NCI-H146 treated with DMSO at 0.1 percent for 48 hours (cell line): ENCODE data around the gene RPL5.

ENCODE experiments used
- DNase-seq: peaks from one replicate; lab custom pipeline; 2025; ENCODE audit not compliant: unreplicated experiment; lab: John Stamatoyannopoulos, UW

RPL5 gene

DNA sequence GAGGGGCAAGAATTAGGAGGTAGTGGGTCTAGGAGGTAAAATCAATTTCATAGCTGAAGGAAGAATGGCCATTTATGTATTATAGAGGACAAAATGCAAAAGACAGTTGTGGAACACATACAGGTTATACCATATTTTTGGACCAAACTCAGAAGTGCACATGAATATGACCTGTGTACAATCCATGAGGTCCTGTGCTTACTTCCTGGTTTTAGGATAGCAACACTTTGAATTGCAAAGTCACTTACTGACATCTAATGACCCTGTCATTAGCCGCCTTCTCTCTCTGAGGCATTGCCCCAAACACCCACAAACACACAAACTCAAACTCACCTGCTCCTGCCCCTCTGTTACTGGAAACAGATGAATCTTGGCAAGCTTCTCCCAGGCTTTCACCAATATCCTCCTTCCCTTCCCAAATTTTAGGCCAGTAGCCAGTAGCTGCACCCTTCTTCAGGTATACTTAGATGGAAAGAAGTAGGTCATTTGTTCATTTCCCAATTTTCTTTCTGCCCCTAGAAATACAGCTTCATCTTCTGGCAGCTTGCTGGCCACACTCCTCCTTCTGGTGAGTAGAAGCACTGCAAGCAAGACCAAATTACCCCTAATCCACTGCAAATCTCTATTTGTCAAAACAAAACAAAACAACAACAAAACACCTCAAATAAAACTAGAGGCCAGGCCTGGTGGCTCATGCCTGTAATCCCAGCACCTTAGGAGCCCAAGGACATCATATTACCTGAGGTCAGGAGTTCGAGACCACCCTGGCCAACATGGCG, 13.7 kb upstream of the RPL5 start:
- DNase-seq = no peak

DNA sequence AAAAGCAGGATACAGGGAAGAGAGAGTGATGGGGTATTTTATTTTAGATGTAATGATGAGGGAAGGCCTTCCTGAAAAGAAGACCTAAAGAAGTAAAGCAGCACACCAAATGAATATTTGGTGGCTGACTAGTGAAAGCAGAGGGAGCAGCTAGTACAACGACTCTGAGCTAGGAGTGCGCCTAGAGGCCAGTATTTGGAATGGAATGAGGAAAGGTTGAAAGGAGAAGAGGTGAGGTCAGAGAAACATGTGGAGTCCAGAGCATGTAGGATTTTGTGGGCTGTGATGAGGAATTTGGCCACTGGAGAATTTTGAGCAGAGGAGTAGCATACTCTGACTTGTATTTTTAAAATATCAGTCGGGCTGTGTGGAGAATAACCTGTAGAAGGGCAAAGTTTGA, 11.8 kb upstream of the RPL5 start:
- no peak for DNase-seq

GRCh38 chr1:92820551-92820950, 11.3 kb upstream of the RPL5 start:
- no peak for DNase-seq

DNA sequence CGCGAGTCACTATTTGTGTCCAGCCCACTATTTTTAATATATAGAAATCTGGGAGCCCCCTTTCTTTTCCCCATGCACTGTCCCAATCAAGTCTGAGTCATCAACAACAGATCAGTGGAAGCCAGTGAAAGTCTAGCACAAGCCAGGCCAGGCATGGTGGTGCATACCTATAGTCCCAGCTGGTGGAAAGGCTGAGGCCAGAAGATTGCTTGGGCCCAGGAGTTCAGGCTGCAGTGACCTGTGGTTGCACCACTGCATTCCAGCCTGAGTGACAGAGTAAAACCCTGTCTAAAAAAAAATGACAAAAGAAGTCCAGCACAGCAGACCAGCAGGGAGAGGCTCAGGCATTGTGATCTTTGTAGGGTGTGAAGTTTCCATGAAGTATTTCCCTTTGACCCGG, 9.0 kb upstream of the RPL5 start:
- DNase-seq = no peak

DNA sequence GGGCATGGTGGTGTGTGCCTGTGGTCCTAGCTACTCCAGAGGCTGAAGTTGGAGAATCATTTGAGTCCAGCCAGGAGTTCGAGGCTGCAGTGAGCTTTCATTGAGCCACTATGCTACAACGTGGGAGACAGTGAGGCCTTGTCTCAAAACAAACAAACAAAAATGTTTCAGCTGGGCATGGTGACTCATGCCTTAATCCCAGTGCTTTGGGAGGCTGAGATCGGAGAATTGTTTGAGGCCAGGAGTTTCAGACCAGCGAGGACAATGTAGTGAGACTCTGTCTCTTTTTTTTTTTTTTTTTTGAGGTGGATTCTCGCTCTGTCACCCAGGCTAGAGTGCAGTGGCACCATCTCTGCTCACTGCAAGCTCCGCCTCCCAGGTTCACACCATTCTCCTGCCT, 5.0 kb upstream of the RPL5 start:
- no peak for DNase-seq

- DNase-seq = no peak
Measured at GRCh38 chr1:92831368-92831761, 475 bp upstream of the RPL5 start.

DNA sequence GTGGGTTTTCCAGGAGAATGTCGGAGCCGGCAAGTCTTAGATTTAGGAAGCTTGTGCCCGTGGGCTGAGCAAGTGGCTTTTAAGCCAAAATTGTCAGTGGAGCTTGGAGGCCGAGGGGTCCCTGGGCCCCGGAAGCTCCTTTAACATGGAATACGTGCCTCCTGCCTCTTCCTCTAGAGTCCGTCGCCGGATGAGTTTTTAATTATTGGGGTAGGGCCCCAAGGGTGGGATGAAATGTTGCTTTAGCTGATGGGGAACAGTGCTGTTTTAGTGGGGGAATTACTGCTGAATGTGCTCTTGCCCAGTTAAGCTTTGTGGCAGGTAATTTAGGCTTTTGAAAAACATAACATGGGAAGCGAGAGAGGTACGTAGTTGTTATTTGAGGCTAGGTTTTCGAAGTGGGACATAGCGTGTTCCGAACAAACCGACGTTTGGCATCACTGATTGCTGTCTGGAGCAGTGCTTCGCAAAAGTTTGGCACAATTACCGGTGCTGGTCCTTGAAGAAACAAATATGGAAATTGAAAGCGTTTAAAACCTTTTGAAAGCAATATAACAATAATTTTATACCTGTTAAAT, 786 bp downstream of the RPL5 start:
- DNase-seq = no peak

DNA sequence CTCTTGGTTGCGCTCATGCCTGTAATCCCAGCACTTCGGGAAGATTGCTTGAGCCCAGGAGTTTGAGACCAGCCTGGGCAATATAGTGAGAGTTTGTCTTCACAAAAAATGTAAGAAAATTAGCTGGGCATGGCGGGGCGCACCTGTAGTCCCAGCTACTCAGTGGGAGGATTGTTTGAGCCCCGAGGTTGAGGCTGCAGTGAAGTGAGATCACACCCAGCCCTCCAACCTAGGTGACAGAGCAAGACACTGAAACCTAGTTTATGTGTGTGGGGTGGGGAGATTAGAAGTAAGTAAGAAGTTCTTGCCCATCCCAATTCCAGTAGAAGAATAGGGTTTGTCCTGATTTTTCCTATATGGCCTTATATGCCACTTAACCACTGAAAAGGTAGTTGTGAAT, 2.0 kb downstream of the RPL5 start:
- no peak for DNase-seq

DNA sequence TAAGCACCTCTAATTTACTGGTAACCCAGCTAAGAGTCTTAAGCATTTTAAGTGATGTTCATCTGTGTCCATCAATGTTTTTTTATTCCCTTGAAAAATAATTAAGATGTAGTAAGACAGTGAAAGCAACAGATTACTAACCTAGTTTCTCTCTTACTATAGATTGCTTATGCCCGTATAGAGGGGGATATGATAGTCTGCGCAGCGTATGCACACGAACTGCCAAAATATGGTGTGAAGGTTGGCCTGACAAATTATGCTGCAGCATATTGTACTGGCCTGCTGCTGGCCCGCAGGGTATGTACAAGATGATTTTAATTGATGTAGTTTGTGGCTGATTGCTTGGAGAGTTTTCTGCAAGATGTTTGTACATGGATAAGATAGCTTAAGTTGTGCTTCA, 2.8 kb downstream of the RPL5 start:
- no peak for DNase-seq

GRCh38 chr1:92837062-92837461, 5.2 kb downstream of the RPL5 start:
- DNase-seq = no peak

DNA sequence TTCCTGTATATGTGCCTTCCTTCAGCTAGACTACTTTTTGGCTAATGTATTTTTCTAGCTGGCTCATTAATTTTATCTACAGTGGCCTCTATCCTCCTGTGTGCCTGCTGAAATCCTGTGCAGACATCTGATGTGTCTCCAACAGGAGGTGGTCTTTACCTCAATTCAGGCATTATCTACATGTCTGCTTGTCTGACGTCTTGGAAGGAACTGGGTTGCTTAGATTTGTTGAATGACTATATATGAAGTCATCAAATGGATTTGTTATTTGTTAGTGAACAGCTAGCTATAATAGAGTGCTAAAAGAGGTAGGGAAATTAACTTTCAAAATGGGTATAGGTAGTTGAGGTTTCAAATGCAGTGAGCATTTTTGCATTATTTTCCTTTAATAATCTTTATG, 6.7 kb downstream of the RPL5 start:
- DNase-seq = no peak

DNA sequence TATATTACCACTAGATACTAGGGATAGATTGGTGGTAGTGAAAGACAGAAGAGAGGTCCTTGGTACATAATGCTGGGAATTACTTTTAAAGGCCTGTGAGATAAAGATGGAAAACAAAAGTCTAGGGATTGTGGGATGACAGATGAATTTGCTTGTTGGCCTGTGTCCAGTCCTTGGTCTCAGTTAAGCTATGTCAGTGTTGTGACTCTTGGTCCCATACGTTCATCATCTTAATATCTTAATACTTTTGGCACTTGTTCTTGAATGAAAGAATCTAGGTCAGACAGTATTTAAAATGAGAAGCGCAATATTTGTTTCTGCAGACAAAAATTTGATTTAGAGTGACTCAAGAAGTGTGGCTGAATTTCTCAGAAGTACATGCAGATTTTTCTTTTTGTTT, 7.6 kb downstream of the RPL5 start:
- DNase-seq = no peak

GRCh38 chr1:92840600-92840999, 8.8 kb downstream of the RPL5 start:
- DNase-seq = no peak

DNA sequence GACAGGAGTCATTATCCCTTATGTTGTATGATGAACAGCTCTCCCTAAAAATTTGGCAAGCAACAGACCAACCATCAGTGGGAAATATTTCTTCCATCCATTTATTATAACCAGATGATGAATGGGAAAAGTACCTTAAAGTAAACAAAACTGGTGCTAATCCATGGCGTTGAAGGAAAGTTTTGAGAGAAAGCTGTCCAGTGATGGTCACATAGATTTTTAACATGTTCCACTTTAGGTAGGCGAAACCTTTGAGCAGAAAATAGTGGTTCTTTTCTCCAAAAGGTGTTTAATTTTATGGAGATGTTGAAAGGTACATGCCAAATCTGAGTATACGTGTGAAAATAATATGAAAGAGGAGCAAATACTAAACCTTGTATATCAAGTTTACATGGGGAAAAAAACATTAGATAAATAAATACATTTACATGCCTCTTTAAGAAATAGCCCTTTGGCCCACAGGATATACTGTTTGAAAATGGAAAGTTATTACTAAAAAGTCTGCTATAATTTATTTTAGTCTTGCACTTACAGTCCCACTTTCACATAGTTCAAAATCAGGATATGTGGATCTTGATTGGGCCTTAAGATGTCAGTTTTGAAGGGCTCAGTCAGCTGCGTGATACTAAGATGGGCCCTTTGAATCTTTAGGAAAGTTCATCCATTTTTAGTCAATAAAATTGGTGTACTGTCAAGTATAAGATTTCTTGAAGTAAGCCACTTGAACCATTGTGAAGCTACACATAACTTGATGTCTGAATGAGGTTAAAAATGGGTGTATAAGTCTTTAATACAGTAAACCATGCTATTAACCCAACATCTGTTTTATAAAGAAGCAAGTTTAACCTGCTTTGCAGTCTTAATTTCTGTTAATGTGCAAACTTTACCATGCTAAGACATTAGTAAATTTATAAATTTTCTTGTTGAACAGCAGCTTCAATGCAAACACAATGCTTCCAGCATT, 10.5 kb downstream of the RPL5 start:
- no peak for DNase-seq

DNA sequence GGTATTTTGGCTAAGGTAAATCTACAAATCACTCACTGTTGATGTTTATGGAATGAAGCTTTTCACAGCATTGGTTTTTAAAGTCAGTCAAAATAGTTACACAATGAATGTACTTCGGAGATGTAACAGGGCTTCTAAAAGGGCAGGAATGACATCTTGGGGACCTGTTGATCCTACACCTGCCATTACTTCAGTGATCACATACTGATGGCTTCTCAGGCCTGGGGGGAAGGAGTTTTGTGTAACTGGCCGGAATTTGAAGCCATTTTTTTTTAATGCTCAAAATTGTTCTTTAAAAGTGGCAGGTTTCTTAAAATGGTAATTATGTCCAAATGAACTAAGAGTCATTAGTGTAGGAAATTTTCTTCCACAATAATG, 11.2 kb downstream of the RPL5 start:
- no peak for DNase-seq

DNA sequence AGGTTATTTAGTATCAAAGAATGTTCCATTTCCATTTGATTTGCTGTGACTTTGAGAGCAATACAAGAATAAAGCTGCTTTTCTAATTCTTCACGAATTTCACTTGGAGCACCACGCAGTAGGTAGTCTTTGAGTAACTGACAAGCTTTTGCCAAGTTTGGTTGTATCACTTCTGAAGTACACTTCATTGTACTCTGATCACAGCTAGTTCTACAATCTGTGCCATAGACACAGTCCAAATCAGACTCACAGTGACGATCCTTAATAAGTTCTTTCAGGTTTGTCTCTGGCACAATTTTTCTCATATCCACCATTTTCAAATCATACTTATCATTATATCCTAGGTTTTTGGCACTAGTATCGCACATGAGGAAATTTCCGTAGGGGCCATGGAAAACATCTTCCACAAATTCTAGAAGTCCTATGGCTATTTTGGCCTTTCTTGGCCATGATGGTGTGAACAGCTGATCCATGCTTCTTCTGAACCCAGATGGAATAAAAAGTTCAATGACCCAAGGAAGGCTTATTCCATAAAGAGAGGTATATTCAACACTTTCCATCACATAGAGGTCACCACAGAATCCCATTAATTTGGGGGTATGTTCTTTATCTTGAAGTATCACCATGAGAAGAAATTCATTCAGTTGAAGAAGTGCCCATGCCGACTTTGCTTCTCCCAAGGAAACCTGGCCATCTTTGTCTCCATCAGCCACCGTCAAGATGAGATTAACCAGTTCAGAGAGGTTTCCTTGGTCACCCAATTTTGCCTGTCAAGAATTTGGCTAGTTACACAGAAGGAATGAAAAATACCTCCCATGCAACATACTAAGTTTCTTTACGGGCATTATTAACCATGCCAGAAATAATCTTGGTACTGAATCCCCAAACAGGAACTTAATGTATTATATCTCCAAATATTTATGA, 11.9 kb downstream of the RPL5 start:
- no peak for DNase-seq

DNA sequence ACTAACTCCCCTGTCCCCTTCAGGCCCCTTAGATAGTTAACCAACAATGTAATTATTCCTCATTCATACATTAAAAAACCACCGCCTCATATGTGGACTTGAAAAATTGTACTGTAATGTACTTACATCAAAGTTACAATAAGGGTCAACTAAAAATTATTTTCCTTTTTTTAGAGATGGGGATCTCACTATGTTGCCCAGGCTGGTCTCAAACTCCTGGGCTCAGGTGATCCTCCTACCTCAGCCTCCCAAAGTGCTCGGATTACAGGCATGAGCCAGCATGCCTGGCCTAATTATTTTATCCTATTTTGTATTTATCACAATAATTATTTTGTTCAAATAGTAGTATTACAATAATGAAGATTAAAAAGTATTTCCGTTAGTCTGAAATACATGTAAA, 12.6 kb downstream of the RPL5 start:
- DNase-seq = no peak

GRCh38 chr1:92845908-92846307, 14.1 kb downstream of the RPL5 start:
- DNase-seq = no peak

DNA sequence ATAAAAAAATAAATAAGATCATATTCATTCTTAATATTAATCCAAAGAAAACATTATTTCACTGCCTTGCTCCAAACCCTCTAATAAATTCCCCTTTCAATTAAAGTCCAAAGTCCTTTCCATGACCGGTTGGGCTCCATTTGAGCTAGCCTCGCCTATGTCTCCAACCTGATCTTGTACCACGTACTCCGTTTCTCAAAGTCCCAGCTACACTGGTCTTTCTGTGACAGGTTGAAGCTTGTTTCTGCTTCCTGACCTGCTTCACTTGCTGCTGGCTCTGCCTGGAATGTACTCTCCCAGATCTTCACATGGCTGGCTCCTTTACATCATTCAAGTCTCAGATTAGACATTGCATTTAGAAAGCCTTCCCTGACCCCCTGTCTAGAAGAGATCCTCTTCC, 16.4 kb downstream of the RPL5 start:
- DNase-seq = no peak

GRCh38 chr1:92850019-92850418, 18.2 kb downstream of the RPL5 start:
- DNase-seq = no peak

- DNase-seq = no peak
Measured at GRCh38 chr1:92851729-92852128, 19.9 kb downstream of the RPL5 start.
